Measurements from ENCODE around the gene SPOCK2.
A peak's percentile ranks its signal among the peaks of the same experiment; 100 is the strongest.

SPOCK2 gene

GRCh38 chr10:72049969-72050781 is 38.2 kb downstream of the SPOCK2 start:
- no peak for DNase-seq (ENCODE audit: low read depth, low spot score)
- in situ Hi-C loops (cut with HindIII; ENCODE audit: low sequenced_read_pairs): no loop called here
- no peak overlapping the region for H3K4me3 ChIP-seq (ENCODE audit: low read depth, low read length)
- TF ChIP-seq, protein P1, sequence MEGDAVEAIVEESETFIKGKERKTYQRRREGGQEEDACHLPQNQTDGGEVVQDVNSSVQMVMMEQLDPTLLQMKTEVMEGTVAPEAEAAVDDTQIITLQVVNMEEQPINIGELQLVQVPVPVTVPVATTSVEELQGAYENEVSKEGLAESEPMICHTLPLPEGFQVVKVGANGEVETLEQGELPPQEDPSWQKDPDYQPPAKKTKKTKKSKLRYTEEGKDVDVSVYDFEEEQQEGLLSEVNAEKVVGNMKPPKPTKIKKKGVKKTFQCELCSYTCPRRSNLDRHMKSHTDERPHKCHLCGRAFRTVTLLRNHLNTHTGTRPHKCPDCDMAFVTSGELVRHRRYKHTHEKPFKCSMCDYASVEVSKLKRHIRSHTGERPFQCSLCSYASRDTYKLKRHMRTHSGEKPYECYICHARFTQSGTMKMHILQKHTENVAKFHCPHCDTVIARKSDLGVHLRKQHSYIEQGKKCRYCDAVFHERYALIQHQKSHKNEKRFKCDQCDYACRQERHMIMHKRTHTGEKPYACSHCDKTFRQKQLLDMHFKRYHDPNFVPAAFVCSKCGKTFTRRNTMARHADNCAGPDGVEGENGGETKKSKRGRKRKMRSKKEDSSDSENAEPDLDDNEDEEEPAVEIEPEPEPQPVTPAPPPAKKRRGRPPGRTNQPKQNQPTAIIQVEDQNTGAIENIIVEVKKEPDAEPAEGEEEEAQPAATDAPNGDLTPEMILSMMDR (IDR thresholded peaks at IDR 0.05; ENCODE audit: low read depth, low read length): no peak

DNA sequence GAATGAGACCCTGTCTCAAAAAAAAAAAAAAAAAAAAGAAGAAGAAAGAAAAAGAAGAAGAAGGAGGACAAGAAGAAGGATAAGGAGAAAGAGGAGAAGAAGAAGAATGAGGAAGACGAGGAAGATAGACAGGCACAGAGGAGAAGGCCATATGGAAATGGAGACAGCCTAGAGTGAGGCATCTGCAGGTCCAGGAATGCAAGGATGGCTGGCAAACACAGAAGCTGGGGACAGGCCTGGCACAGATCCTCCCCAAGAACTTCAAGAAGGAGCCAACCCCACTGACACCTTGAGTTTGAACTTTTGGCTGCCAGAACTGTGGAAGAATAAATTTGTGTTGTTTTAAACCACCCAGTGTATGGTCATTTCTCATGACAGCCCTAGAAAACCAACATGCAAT is 38.9 kb downstream of the SPOCK2 start:
- H3K4me3 ChIP-seq (ENCODE audit: low read depth, low read length): no peak overlapping the region
- no peak for DNase-seq (ENCODE audit: low read depth, low spot score)
- TF ChIP-seq, protein P1 (IDR thresholded peaks at IDR 0.05; ENCODE audit: low read depth, low read length): no peak
- in situ Hi-C loops (cut with HindIII; ENCODE audit: low sequenced_read_pairs): no loop called here

DNA sequence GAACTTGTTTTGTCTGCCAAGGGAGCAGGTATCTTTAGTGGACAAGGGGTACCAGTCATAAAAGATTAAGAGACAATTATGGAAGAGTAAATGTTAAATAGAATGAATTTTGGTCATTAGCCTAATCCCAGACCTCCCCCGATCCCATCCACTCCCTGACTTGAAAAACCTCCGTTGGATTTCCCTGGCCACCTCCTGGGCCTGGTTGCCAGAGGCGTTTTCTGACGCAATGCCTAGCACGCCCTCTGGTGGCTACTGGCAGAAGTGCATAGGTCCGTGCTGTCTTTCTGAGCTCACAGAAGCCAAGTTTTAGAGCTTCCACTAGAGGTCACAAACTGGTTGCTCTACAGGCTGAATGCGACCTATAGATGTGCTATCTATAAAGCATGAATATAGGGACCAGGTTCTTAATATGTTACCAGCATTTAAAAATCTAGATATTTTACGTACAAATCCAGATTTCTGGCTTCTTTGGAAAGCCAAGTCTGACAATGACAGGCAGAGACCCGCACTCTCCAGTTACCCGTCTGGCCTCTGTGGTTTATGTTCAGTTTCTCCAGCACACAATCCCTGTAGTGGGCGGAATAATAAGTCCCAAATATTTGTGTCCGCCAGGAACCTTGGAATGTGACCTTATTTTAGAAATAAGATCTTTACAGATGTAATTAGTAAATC is 39.8 kb downstream of the SPOCK2 start:
- DNase-seq (ENCODE audit: low read depth, low spot score): peak; percentile 91
- no peak overlapping the region for H3K4me3 ChIP-seq (ENCODE audit: low read depth, low read length)
- in situ Hi-C loops (cut with HindIII; ENCODE audit: low sequenced_read_pairs): no loop called here
- TF ChIP-seq, protein P1 (IDR thresholded peaks at IDR 0.05; ENCODE audit: low read depth, low read length): peak; percentile 99

DNA sequence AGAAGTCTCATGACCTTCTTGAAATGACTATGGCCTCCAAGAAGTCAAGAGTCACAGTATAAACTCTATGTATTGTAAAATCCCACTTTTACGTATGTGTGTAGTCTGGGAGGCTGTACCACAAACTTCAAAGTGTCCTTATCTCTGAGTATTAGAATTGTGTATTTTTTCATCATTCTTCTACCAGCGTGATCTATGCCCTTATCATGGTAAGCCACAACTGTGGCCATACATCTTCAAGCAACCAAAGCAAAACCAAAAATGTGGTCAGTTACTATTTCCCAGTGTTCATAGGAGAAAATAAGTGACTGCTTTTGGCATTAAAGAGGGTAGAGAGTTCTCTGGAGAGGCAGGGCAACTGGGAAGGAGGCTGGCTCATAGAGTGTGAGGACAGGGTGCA is 42.8 kb downstream of the SPOCK2 start:
- in situ Hi-C loops (cut with HindIII; ENCODE audit: low sequenced_read_pairs): no loop called here
- no peak for DNase-seq (ENCODE audit: low read depth, low spot score)
- TF ChIP-seq, protein P1 (IDR thresholded peaks at IDR 0.05; ENCODE audit: low read depth, low read length): no peak

DNA sequence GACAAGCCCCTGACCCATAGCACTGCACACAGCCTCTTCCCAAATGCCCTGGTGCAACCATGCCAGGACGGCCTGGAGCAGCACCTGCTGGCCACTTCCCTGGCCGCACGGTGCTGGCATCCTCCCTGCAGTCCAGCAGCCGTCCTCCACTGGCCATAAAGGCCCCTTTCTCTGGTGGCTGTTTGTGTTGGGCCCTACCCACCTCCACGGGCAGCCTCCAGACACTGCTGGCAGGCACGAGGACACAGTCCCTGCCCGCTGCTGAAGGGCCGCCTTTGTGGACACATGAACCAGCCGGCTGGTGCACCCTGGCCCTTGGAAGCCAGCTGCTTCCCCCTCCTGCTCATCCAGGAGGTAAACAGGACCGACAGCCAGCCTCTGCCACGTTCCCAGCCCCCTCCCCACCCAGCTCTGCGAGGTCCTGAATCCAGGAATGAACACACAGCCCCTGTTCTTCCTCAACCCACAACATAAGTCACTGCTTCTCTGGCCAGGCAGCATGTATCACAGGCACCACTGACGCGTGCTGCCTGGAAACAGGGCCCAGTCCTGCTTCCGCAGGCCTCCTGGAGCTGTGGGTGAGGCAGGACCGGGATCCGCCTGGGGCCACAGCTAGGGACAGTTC is 43.8 kb downstream of the SPOCK2 start:
- TF ChIP-seq, protein P1 (IDR thresholded peaks at IDR 0.05; ENCODE audit: low read depth, low read length): peak; percentile 71
- H3K4me3 ChIP-seq (ENCODE audit: low read depth, low read length): no peak overlapping the region
- DNase-seq (ENCODE audit: low read depth, low spot score): no peak
- in situ Hi-C loops (cut with HindIII; ENCODE audit: low sequenced_read_pairs): no loop called here

More for the DNA sequence above, 42.8 kb downstream of the SPOCK2 start:
- no peak overlapping the region for H3K4me3 ChIP-seq (ENCODE audit: low read depth, low read length)

DNA sequence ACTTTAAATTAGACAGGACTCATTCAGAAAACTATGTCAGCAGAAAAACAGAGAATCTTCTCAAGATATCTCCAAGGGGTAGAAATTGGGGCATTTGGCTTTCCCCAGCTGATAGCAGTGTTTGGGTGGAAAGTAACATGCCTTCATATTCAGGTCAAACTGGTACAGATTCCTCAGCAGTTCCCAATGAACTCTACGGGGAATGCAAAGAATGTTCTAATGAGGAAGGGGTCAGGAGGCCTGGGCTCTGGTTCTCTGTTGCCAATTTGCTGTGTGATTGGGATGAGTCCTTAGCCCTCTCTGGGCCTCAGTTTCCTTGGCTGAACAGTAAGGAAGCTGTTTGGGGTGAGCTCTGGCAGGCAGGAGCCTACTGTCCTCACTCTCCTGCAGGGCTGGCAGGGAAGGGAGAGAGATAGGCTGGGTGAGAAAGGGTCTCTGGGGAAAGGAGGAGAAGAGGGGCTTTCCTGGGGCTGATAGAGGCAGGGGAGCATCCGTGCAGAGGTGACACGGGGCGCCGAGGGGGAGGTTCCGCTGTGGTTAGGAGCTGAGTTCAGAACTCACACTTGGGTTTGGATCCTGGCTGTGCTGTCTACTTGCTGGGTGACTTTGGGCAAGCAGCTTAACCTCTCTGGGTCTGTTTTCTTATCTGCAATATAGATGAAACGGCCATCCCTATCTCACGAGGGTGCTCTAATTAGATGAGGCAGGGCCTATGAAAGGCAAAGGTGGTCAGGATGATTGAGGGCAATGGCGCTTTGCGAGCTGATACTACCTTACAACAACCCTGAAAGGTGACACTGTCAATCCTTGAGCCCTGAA is 45.1 kb downstream of the SPOCK2 start:
- in situ Hi-C loops (cut with HindIII; ENCODE audit: low sequenced_read_pairs): no loop called here
- H3K4me3 ChIP-seq (ENCODE audit: low read depth, low read length): no peak overlapping the region
- TF ChIP-seq, protein P1 (IDR thresholded peaks at IDR 0.05; ENCODE audit: low read depth, low read length): no peak
- DNase-seq (ENCODE audit: low read depth, low spot score): no peak
